HG03342 (cell line): ENCODE measurements around the gene PIK3AP1.
"Not testable (repeated sequence)": the region's sequence is repeated elsewhere in the genome, so short reads cannot be mapped to it uniquely, and the experiment has no call there.

Source experiments
- ATAC-seq: cut with Tn5 transposase; IDR thresholded peaks from one replicate; pipeline ENCODE4 v1.9.1; 2021; ENCODE audit warnings: mild to moderate bottlenecking, moderate library complexity; ENCODE audit not compliant: unreplicated experiment

Gene PIK3AP1

DNA sequence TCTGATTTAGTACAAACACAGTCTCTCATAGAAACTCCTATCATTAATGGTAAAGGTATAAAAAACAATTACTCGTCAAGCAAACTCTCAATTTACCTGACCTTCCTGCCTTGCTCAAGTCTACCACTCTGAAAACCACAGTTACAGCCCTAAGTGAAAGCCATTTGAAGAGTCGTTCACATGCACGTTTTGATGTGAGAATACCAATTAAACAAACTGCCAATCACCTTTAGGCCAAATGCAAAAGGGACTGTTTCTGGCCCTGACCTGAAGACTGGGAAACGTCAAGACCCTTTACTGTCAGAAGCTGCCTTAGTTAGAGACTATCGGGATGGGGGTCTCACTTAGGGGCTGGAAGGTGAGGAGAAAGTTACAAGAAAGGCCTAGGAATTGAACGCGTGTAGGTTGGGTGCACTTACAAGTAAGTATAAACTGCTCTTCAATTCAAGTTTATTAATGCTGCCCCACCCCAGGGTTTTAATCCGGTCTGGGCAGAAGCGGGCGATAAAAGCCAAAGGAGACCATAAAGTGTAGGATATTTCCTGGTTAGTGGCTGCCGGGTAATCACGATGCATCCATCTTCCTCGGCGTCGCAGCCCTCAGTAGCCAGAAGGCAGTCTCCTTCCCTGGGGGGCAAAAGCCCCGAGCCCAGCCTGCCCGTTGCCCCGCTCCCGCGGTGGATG is 134.4 kb downstream of the PIK3AP1 start:
- ATAC-seq, result peak; percentile 7

DNA sequence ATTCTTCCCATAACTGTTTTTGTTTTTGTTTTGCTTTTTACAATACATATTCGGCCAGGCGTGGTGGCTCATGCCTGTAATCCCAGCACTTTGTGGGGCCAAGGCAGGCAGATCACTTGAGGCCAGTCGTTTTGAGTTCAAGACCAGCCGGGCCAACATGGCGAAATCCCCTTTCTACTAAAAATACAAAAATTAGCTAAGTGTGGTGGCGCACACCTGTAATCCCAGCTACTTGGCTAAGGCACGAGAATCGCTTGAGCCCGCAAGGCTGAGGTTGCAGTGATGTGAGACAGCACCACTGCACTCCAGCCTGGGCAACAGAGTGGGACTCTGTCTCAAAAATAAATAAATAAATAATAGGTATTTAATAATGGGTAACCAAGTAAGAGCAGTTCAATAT is 135.8 kb downstream of the PIK3AP1 start:
- no peak for ATAC-seq

DNA sequence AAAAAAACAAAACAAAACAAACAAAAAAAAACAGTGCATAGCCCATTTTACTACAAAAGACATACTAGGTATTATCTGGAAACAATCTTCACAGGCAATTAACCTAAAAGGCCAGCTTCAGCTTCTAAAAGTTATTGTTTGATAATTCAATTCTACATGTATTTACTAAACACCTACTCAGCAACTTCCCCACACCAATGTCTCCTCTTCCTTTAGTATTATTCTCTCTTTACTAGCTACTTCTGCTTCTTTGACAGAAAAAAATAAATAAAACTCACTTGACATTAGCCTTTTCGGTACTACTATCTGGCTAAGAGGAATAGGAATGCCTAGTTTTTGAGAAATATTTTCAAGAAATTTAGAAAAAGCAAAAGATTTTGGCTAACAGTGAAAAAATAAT is 136.3 kb downstream of the PIK3AP1 start:
- ATAC-seq, result no peak

- no peak for ATAC-seq
Observed at GRCh38 chr10:96579133-96579532, 141.2 kb downstream of the PIK3AP1 start.

GRCh38 chr10:96578633-96579032 is 141.7 kb downstream of the PIK3AP1 start:
- ATAC-seq, result no peak

GRCh38 chr10:96578022-96578421 is 142.3 kb downstream of the PIK3AP1 start:
- ATAC-seq, result no peak

GRCh38 chr10:96577069-96577468 is 143.2 kb downstream of the PIK3AP1 start:
- ATAC-seq, result no peak

DNA sequence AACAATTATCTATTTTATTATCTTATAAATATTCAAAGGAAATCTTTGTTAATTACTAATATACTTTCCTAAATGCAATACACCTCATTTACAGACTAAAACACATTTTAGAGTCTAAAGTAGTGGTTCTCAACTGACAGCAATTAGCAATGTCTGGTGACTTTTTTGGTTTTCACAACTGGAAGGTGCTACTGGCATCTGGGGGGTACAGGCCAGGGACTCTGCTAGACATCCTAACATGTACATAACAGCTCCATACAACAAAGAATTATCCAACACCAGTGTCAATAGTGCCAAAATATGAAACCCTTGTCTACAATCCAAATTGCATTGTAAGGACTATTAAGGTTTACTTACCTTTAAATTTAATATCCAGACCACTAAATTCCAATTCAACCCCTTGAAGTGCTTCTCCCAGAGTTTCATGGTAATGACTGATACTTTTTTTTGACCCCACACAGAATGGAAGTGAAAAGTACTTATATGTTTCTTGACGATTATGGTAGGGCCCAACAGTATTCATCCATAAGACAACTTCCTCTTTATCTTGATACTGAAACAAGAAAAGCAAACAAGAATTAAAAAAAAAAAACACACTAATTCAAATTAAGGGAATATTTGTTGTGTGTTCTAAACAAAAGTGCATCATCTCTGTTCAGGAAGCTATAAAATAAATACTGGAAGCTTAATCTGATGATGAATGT is 143.9 kb downstream of the PIK3AP1 start:
- ATAC-seq, result no peak

GRCh38 chr10:96574564-96574963 is 145.8 kb downstream of the PIK3AP1 start:
- ATAC-seq, result not testable (repeated sequence)

DNA sequence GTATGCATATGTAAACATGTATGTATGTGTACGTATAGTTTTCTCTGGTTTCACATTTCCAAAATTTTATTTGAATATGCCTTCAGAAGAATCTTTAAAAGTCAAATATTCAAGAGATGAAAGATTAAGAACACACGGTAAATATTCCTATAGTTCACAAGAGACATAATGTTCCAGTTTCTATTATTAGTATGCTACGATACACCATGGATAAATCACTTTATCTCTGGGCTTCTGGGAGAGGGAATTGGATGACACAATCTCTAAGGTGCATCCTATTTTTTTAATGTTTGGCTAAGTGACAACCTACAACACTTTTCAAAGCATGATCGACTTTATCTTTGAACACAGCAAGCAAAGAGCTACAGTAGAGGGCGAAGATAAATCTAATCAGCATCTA is 147.3 kb downstream of the PIK3AP1 start:
- ATAC-seq, result no peak

GRCh38 chr10:96570983-96571964 is 149.0 kb downstream of the PIK3AP1 start:
- ATAC-seq, result no peak

- ATAC-seq, result no peak
Observed at GRCh38 chr10:96570511-96570910, 149.8 kb downstream of the PIK3AP1 start.

DNA sequence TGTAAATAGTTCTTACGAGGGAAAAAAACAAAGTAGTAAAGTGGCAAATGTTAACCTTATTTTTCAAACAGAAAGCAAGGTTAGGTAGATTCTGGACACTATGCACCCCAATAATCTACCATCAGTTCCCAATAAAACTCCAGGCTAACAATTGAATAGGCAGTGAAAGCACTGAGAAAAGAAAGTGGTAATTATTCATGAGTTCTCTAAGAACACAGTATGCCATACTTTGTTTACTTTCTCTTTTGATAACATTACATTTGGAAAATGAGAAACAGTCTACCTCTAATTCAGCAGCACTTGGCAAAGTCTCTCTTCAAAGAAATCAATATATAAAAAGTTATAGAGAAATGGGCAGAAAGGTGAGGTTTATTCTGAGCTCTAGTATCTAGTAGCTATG is 151.9 kb downstream of the PIK3AP1 start:
- no peak for ATAC-seq

- ATAC-seq, result no peak
Observed at GRCh38 chr10:96565774-96566173, 154.5 kb downstream of the PIK3AP1 start.

- no peak for ATAC-seq
Observed at GRCh38 chr10:96560966-96561887, 159.1 kb downstream of the PIK3AP1 start.

GRCh38 chr10:96560489-96560888 is 159.8 kb downstream of the PIK3AP1 start:
- no peak for ATAC-seq

DNA sequence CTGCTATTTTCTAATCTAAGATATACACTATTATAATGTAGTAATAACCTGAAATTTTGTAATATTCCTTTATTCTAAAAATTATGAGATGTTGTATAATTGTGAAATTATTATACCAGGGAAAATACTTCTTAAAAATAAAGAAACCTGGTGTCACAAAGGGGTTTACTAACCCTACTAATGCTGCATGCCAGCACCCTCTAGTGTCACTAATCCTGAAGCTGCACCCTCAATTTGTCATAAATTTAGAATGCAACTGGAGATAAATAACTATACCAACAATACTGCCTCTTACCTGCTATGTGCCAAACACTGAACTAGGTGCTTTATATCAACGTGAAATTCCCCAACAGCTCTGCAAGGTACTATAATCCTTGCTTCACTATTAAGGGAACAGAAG is 164.3 kb downstream of the PIK3AP1 start:
- no peak for ATAC-seq

GRCh38 chr10:96555330-96555729 is 165.0 kb downstream of the PIK3AP1 start:
- ATAC-seq, result no peak

- ATAC-seq, result no peak
Observed at GRCh38 chr10:96548589-96548988, 171.7 kb downstream of the PIK3AP1 start.

DNA sequence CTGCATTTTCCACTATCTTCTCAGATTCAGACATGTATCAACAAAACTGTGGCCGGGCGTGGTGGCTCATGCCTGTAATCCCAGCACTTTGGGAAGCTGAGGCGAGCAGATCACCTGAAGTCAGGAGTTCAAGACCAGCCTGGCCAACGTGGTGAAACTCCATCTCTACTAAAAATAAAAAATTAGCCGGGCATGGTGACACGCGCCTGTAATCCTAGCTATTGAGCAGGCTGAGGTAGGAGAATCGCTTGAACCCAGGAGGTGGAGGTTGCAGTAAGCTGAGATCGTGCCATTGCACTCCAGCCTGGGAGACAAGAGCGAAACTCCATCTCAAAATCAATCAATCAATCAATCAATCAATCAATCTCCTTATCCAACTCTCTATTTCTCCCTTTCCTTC is 174.8 kb downstream of the PIK3AP1 start:
- ATAC-seq, result not testable (repeated sequence)
